ENCODE data around the gene P2RX7. TPM values are rescaled to one million over a fixed set of nuclear protein-coding genes. Genes with fewer than 3 reads are reported as not detected.

The P2RX7 gene
- total RNA-seq, 2 experiments from 2014 or later, result 11.3 to 12.2 TPM

DNA sequence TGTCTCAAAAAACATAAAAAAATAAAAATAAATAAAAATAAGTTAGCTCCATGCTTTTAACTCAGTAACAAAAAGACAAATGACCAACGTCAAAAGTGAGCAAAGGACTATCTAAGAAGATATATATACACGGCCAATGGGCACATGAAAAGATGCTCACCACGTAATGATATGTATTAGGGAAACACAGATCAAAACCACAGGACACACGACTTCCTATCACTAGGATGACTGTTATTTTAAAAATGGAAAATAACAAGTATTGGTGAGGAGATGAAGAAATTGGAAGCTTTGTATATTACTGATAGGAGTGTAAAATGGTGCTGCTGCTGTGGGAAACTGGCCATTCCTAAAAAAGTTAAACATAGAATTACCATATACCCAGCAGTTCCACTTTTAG, 20.2 kb upstream of the P2RX7 start:
- Mint-ChIP-seq H3K27ac (no peak overlapping the region), H3K9me3 (no peaks in the 10 kb centered on the region), H3K36me3 (no peaks in the 10 kb centered on the region), H3K4me1 (ENCODE audit: low read depth) (peaks cover 3% of the 10 kb centered on the region), H3K27me3 (no peaks in the 10 kb centered on the region), H3K4me3 (no peak overlapping the region)
- CTCF ChIA-PET, result interaction anchor here (0.6 to 3.0 kb wide), 3 partner anchors 52 to 313 kb away, joined by 3 to 24 read pairs (median 3); no protein-coding TSS in a partner anchor
- DNase-seq, result no peak
- POLR2A ChIA-PET, result no interaction called here
- intact Hi-C loops (cut with micrococcal nuclease), result no loop called here

DNA sequence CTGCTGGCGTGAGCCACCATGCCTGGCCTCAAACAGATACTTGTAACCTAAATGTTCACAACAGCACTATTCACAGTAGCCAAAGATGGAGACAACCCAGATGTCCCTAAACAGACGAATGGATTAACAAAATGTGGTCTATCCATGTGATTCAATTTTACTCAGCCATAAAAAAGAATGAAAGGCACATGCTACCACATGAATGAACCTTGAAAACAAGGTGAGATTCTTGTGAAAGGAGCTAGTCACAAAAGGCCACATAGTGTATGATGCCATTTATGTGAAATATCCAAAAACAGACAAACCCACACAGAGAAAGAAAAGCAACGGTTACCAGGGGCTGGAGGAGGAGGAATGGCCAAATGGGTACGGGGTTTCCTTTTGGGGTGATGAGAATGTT, 19.6 kb upstream of the P2RX7 start:
- H3K36me3 Mint-ChIP-seq, result no peaks in the 10 kb centered on the region
- peaks cover 3% of the 10 kb centered on the region for H3K4me1 Mint-ChIP-seq (ENCODE audit: low read depth)
- ChIA-PET CTCF (interaction anchor here (0.6 to 1.3 kb wide), 3 partner anchors 22 to 117 kb away, joined by 3 to 4 read pairs (median 3); no protein-coding TSS in a partner anchor), POLR2A (no interaction called here)
- no peak overlapping the region for H3K27ac Mint-ChIP-seq
- no peak overlapping the region for H3K4me3 Mint-ChIP-seq
- no peak for DNase-seq
- no peaks in the 10 kb centered on the region for H3K9me3 Mint-ChIP-seq
- intact Hi-C loops (cut with micrococcal nuclease), result no loop called here
- H3K27me3 Mint-ChIP-seq, result no peaks in the 10 kb centered on the region

DNA sequence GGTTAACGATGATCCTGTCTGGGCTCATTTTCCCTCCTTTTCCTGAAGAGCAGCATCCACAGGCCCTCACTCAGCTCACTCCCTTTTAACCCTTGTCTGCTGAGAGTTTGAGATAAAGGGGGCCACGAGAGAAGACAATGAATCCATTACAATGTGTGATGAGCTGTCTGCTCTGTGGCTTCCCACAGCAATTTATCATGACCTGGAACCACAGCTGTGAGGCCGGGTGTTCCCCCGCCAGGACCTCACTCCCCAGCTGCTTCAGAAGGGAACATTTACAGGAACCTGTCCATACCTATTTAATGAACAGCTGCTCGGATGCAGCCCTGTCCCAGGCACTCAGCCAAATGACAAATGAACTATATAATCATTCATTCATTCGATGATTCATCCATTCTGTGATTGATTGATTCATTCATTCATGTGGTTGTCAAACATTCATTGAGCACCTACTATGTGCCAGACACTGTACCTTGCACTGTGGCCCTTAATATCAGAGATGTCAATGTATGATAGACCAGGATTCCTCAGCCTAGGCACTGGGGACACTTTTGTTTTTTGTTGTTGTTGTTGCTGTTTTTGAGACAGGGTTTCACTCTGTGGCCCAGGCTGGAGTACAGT, 18.5 kb upstream of the P2RX7 start:
- intact Hi-C loops (cut with micrococcal nuclease), result no loop called here
- no peaks in the 10 kb centered on the region for H3K27me3 Mint-ChIP-seq
- POLR2A ChIA-PET, result no interaction called here
- H3K36me3 Mint-ChIP-seq, result no peaks in the 10 kb centered on the region
- no peaks in the 10 kb centered on the region for H3K9me3 Mint-ChIP-seq
- H3K4me1 Mint-ChIP-seq (ENCODE audit: low read depth), result peaks cover 3% of the 10 kb centered on the region
- no peak for DNase-seq
- CTCF ChIA-PET, result interaction anchor here (0.9 to 1.6 kb wide), 2 partner anchors 109 to 116 kb away, joined by 3 to 4 read pairs; no protein-coding TSS in a partner anchor
- no peak overlapping the region for H3K4me3 Mint-ChIP-seq
- no peak overlapping the region for H3K27ac Mint-ChIP-seq

DNA sequence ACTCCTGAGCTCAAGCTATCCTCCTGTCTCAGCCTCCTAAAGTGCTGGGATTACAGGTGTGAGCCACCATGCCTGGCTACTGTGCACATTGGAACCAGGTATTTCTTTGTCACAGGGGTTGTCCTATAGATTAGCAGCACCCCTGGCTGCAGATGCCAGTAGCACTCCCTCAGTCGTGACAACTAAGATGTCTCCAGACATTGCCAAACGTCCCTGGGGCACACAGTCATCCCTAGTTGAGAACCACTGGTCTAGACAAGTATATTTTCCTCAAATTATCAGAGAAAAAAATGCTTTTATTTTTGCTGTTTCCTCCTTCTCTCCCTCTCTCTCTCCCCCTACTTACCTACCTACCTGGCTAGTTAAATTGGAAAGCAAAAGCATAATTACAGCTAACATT, 17.9 kb upstream of the P2RX7 start:
- ChIA-PET CTCF (interaction anchor here (0.8 to 1.6 kb wide), 2 partner anchors 109 to 466 kb away, joined by 4 read pairs; no protein-coding TSS in a partner anchor), POLR2A (interaction anchor here (0.6 kb wide), 1 partner anchor 112 kb away, joined by 3 read pairs; no protein-coding TSS in a partner anchor)
- intact Hi-C loops (cut with micrococcal nuclease), result no loop called here

DNA sequence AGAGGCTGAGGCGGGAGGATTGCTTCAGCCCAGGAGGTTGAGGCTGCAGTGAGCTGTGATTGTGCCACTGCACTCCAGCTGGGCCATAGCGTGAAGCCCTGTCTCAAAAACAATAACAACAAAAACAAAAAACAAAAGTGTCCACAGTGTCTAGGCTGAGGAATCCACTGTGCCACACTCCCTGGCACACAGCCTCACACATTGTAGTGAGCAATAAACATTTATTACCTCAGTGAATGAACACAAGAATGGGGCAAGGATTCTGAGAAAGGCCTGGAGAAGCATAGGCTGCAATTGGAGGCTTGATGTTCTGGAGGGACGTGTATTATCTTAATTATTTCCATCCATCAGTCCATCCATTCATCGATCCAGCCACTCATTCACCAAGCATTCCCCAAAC, 17.1 kb upstream of the P2RX7 start:
- Mint-ChIP-seq H3K9me3 (no peaks in the 10 kb centered on the region), H3K4me3 (no peak overlapping the region), H3K36me3 (no peaks in the 10 kb centered on the region), H3K4me1 (ENCODE audit: low read depth) (no peaks in the 10 kb centered on the region), H3K27ac (no peak overlapping the region), H3K27me3 (no peaks in the 10 kb centered on the region)
- no peak for DNase-seq
- intact Hi-C loops (cut with micrococcal nuclease), result no loop called here
- ChIA-PET CTCF (interaction anchor here (0.8 to 1.6 kb wide), 3 partner anchors 108 to 466 kb away, joined by 4 read pairs; no protein-coding TSS in a partner anchor), POLR2A (interaction anchor here (0.6 kb wide), 1 partner anchor 112 kb away, joined by 3 read pairs; no protein-coding TSS in a partner anchor)

More for the DNA sequence above, 17.9 kb upstream of the P2RX7 start:
- Mint-ChIP-seq H3K9me3 (no peaks in the 10 kb centered on the region), H3K27me3 (no peaks in the 10 kb centered on the region), H3K4me3 (no peak overlapping the region), H3K27ac (no peak overlapping the region), H3K36me3 (no peaks in the 10 kb centered on the region), H3K4me1 (ENCODE audit: low read depth) (peaks cover 3% of the 10 kb centered on the region)
- DNase-seq, result no peak

DNA sequence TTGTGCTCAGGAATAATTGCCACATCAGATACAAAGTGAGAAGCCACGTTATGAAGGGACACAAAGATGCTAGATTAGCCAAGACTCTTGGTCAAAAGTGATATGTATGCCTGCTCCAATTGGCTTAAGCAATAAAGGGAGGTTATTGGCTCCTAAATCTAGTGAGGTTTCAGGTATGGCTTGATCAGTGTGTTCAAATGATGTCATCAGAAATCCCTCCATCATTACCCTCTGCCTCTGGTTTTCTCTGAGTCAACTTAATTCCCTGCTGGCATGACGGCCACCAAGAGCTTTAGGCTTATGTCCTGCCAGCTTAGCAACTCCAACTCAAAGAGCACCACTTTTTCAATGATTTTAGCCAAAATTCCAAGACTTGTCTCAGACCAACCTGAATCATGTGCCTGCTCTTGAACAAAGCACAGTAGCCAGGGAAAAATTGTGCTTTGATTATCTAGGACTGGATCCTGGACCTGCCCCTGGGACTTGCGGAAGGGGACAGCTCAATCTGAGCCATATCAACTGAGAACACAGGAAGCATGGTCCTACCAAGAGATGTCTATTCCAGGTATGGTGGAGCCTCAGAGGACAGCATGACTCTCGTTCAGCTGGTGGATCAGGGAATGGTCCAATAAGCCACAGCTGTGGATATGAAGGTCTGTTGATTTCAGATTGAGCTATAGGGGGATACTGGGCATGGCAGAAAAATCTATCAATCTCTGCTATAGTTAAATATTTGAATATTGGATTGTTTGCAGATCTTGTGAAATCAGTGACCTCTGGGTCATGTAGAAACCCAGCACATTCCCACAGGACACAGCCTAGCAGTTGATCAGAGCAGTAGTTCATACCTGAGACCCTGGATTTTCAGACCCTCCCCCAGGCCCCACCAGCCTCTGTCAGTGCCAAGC, 16.1 kb upstream of the P2RX7 start:
- no peak overlapping the region for H3K4me3 Mint-ChIP-seq
- H3K27me3 Mint-ChIP-seq, result no peaks in the 10 kb centered on the region
- no peaks in the 10 kb centered on the region for H3K4me1 Mint-ChIP-seq (ENCODE audit: low read depth)
- intact Hi-C loops (cut with micrococcal nuclease), result no loop called here
- no peaks in the 10 kb centered on the region for H3K9me3 Mint-ChIP-seq
- no peak overlapping the region for H3K27ac Mint-ChIP-seq
- ChIA-PET CTCF (interaction anchor here (1.0 kb wide), 1 partner anchor 111 kb away, joined by 4 read pairs; no protein-coding TSS in a partner anchor), POLR2A (no interaction called here)
- DNase-seq, result no peak
- H3K36me3 Mint-ChIP-seq, result no peaks in the 10 kb centered on the region

DNA sequence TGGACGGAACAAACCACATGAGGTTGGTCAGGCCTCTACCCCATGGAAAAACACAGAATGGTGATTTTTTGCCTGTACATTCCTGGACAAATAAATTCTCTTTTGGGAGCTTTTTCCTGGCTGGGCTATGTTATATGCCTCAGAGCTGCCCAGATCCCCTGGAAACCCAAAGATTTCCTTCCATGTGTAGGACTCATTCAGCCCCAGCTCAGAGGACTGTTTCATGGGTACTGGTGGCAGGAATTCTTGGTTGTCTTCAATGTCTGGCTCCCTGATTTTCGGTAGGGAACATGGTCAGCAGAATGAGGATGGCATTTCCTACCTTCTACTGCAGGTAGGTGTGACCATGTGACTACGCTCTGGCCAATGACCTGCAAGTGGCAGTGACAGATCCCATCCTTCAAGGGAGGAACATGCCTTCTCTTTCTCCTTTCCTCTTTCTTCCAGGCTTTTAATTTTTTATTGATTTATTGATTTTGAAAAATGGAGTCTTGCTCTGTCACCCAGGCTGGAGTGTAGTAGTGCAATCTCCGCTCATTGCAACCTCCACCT, 15.4 kb upstream of the P2RX7 start:
- no peak for DNase-seq
- intact Hi-C loops (cut with micrococcal nuclease), result no loop called here
- ChIA-PET CTCF (interaction anchor here (1.3 kb wide), 1 partner anchor 8 kb away, joined by 3 read pairs; no protein-coding TSS in a partner anchor), POLR2A (no interaction called here)
- no peaks in the 10 kb centered on the region for H3K9me3 Mint-ChIP-seq
- no peak overlapping the region for H3K4me3 Mint-ChIP-seq
- H3K27me3 Mint-ChIP-seq, result no peaks in the 10 kb centered on the region
- H3K27ac Mint-ChIP-seq, result no peak overlapping the region
- H3K4me1 Mint-ChIP-seq (ENCODE audit: low read depth), result no peaks in the 10 kb centered on the region
- no peaks in the 10 kb centered on the region for H3K36me3 Mint-ChIP-seq

DNA sequence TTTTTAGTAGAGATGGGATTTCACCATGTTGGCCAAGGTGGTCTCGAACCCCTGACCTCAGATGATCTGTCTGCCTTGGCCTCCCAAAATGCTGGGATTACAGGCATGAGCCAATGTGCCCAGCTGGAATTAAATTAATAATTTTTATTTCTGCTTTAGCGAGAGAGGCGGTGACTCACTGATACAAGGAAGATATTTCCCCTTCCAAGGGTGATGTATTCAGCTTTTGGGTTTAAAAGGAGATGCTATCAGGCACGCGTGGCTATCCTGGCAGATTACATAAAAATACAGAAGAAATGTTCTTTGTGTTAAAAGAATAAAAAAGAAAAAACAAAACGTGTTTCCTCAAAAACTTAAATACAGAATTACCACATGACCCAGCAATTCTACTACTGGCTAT, 12.4 kb upstream of the P2RX7 start:
- Mint-ChIP-seq H3K4me3 (no peak overlapping the region), H3K36me3 (no peaks in the 10 kb centered on the region), H3K27ac (no peak overlapping the region), H3K27me3 (no peaks in the 10 kb centered on the region), H3K9me3 (no peaks in the 10 kb centered on the region), H3K4me1 (ENCODE audit: low read depth) (peaks cover 21% of the 10 kb centered on the region)
- CTCF ChIA-PET, result interaction anchor here (1.2 kb wide), 1 partner anchor 10 kb away, joined by 4 read pairs; no protein-coding TSS in a partner anchor
- POLR2A ChIA-PET, result no interaction called here
- intact Hi-C loops (cut with micrococcal nuclease), result no loop called here
- DNase-seq, result no peak

DNA sequence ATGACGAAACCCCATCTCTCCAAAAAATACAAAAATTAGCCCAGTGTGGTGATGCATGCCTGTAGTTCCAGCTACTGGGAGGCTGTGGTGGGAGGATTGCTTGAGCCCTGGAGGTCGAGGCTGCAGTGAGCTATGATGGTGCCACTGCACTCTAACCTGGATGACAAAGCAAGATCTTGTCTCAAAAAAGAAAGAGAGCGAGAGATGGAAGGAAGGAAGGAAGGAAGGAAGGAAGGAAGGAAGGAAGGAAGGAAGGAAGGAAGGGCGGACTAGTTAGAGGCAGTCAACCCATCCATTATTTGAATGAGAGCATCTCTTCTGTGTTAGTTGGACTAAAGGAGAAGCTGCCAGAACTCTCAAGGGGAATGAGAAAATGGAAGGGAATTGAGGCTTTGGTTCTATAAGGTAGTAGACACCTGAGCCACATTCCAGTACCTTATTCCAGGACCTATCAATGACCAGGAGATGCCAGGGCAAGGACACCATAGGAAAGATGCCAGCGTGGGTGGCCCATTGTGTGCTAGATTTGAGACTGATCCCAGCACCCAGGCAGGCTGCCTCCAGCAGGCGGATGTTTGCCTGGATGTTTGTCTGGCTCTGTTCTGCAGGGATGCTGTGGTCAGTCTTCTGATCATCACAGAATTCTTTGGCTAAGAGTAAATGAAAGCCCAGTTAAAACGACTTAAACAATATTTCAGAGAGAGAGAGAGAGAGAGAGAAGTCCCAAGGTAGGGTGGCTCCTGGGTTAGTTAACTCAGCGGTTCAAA, 11.5 kb upstream of the P2RX7 start:
- Mint-ChIP-seq H3K9me3 (no peaks in the 10 kb centered on the region), H3K4me1 (ENCODE audit: low read depth) (peaks cover 22% of the 10 kb centered on the region), H3K27me3 (no peaks in the 10 kb centered on the region), H3K27ac (no peak overlapping the region), H3K36me3 (no peaks in the 10 kb centered on the region), H3K4me3 (no peak overlapping the region)
- POLR2A ChIA-PET, result no interaction called here
- intact Hi-C loops (cut with micrococcal nuclease), result no loop called here
- DNase-seq, result no peak
- CTCF ChIA-PET, result no interaction called here

DNA sequence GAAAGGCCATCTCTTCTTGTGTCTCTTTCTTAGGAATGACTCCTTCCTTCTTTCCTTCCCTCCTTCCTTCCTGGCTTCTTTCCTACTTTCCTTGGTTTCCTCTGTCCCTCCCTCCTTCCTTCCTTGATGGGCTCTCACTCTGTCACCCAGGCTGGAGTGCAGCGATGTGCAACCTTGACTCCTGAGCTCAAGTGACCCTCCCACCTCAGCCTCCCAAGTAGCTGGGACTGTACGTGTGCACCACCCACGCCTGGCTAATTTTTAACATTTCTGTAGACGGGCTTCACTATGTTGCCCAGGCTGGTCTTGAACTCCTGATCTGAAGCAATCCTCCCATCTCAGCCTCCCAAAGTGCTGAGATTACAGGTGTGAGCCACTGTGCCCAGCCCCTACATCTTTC, 10.9 kb upstream of the P2RX7 start:
- Mint-ChIP-seq H3K4me1 (ENCODE audit: low read depth) (peaks cover 23% of the 10 kb centered on the region), H3K27me3 (no peaks in the 10 kb centered on the region), H3K9me3 (no peaks in the 10 kb centered on the region), H3K36me3 (no peaks in the 10 kb centered on the region), H3K4me3 (no peak overlapping the region), H3K27ac (no peak overlapping the region)
- intact Hi-C loops (cut with micrococcal nuclease), result no loop called here
- POLR2A ChIA-PET, result no interaction called here
- CTCF ChIA-PET, result no interaction called here
- DNase-seq, result no peak

DNA sequence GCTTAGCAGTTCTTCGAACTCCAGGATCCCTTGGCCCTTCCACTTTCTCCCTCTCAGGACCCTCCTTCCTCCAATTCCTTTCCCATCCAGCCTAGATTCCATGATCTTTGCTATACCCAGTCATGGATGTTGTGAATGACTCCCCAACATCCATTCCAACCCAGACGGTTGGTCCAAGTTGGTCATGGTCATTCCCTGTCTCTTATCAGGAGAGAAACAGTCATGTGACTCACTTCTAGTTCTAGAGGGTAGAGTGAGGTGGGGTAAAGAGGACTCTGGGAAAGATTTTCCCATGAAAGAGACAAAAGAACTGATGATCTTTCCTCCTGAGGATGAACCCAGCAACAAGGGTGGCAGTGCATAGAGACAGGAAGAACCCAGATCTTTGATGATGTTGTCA, 9.2 kb upstream of the P2RX7 start:
- ChIA-PET CTCF (interaction anchor here (0.6 to 1.2 kb wide), 2 partner anchors 30 to 100 kb away, joined by 3 read pairs; no protein-coding TSS in a partner anchor), POLR2A (no interaction called here)
- Mint-ChIP-seq H3K27ac (no peak overlapping the region), H3K9me3 (no peaks in the 10 kb centered on the region), H3K36me3 (no peaks in the 10 kb centered on the region), H3K27me3 (no peaks in the 10 kb centered on the region), H3K4me1 (ENCODE audit: low read depth) (peaks cover 33% of the 10 kb centered on the region), H3K4me3 (no peak overlapping the region)
- intact Hi-C loops (cut with micrococcal nuclease), result no loop called here
- no peak for DNase-seq
